ENCODE measurements around the gene SMPD3. TPM values are rescaled to one million over a fixed set of nuclear protein-coding genes. Genes with fewer than 3 reads are reported as not detected.
A peak's percentile ranks its signal among the peaks of the same experiment; 100 is the strongest.

The SMPD3 gene
- total and polyA plus RNA-seq, 2 of the 8 experiments (the other 6 are each of a cell fraction or from before 2014, with no cell fraction given): 0.39 to 1.3 TPM

GRCh38 chr16:68475071-68475470 lies 26.8 kb upstream of the SMPD3 start:
- Histone ChIP-seq H3K4me1 (replicated peaks in 1 of 4; ENCODE audit: control insufficient read depth in 3 of 4, insufficient read depth in 4 of 4, low read length in 3 of 4) (peaks cover 0 to 11% (median 2%) of the 10 kb centered on the region in 4 experiments; a peak in 4 of 7 replicates), H2AK5ac (ENCODE audit: low read depth, low read length) (no peak overlapping the region), H3K18ac (ENCODE audit: extremely low read depth, low read length) (no peak overlapping the region), H3K9ac (replicated peaks in 1 of 4; ENCODE audit: extremely low read depth in 1 of 4, low read depth in 3 of 4, low read length in 3 of 4) (no peak overlapping the region), H4K20me1 (replicated peaks in 1 of 2; ENCODE audit: control insufficient read depth in 1 of 2, insufficient read depth in 2 of 2, low read length in 2 of 2) (no peaks in the 10 kb centered on the region), H2BK5ac (ENCODE audit: low read depth, low read length) (no peak overlapping the region), H2BK120ac (replicated peaks; ENCODE audit: low read depth, low read length) (no peak overlapping the region), H3K36me3 (ENCODE audit: control insufficient read depth in 2 of 4, insufficient read depth in 4 of 4, low read length in 3 of 4) (no peaks in the 10 kb centered on the region), H3K4me3 (ENCODE audit: extremely low read depth in 1 of 4, insufficient read depth in 2 of 4, low read depth in 3 of 4, low read length in 4 of 4) (no peak overlapping the region), H2BK15ac (ENCODE audit: low read length) (0 out of 2 replicates have a peak overlapping the region, but pooled peaks have one; percentile 5), H3K9me3 (ENCODE audit: insufficient read depth in 2 of 2, low read depth in 1 of 2, low read length in 1 of 2) (peaks cover 0 to 9% of the 10 kb centered on the region in 2 experiments; a peak in 2 of 4 replicates), H3K27me3 (replicated peaks in 1 of 4; ENCODE audit: control insufficient read depth in 3 of 4, extremely low read depth in 1 of 4, insufficient read depth in 3 of 4, low read length in 3 of 4) (no peaks in the 10 kb centered on the region), H3K23ac (ENCODE audit: insufficient read length) (no peak overlapping the region), H2AFZ (ENCODE audit: low read length) (no peak overlapping the region), H3K79me2 (ENCODE audit: control insufficient read depth in 1 of 2, insufficient read depth in 2 of 2, low read length in 2 of 2) (no peaks in the 10 kb centered on the region), H3K56ac (replicated peaks; ENCODE audit: insufficient read length, low read depth, low read length) (no peak overlapping the region), H2BK12ac (ENCODE audit: low read depth, low read length) (no peak overlapping the region), H3K4ac (replicated peaks; ENCODE audit: insufficient read length, low read depth, low read length) (no peak overlapping the region), H4K8ac (ENCODE audit: extremely low read depth, insufficient read depth, low read length) (no peak overlapping the region), H4K91ac (replicated peaks; ENCODE audit: insufficient read length, low read length) (no peak overlapping the region), H3K79me1 (ENCODE audit: low read depth, low read length) (no peaks in the 10 kb centered on the region), H3K14ac (ENCODE audit: insufficient read length) (no peak overlapping the region), H4K5ac (ENCODE audit: insufficient read length, low read depth, low read length) (no peak overlapping the region), H2BK20ac (ENCODE audit: low read length) (0 out of 2 replicates have a peak overlapping the region, but pooled peaks have one; percentile 63), H3K27ac (ENCODE audit: low read depth, low read length) (no peak overlapping the region), H3K4me2 (ENCODE audit: insufficient read depth in 1 of 2, low read depth in 2 of 2, low read length in 2 of 2) (no peak overlapping the region), H3K23me2 (ENCODE audit: low read depth, low read length) (no peaks in the 10 kb centered on the region)
- WGBS, 2 experiments (ENCODE audit: extremely low coverage in 1 of 2, insufficient coverage in 1 of 2, insufficient read length in 1 of 2, insufficient replicate concordance in 2 of 2, low coverage in 1 of 2, low lambda C conversion rate in 2 of 2, missing lambda C conversion rate in 1 of 2): 90% methylated on average over 4 of the region's 4 CpGs; no CpG with 5 or more reads in 1 of the 2 experiments
- CTCF ChIA-PET (ENCODE audit: partially characterized antibody): interaction anchor here (1.1 to 1.5 kb wide), 5 partner anchors 28 to 109 kb away, joined by 3 to 4 read pairs (median 3); no protein-coding TSS in a partner anchor
- FAIRE-seq: no peak
- no peak for DNase-seq (ENCODE audit: low read depth in 1 of 2, low spot score in 2 of 2)
- POLR2A ChIA-PET (ENCODE audit: partially characterized antibody): no interaction called here
- no peak for TF ChIP-seq TCF12 (IDR thresholded peaks at IDR 0.05; ENCODE audit: low read depth, low read length)
- no peak for TF ChIP-seq HDAC6 (IDR thresholded peaks at IDR 0.05; ENCODE audit: low read depth, low read length)
- no peak for TF ChIP-seq SIRT6 (IDR thresholded peaks at IDR 0.05; ENCODE audit: low read length)
- no peak for TF ChIP-seq MAFK (IDR thresholded peaks at IDR 0.05; ENCODE audit: low read depth, low read length)
- no peak for TF ChIP-seq TEAD4 (IDR thresholded peaks at IDR 0.05; ENCODE audit: low read depth, low read length)
- no peak for TF ChIP-seq EGR1 (IDR thresholded peaks at IDR 0.05; ENCODE audit: borderline replicate concordance, low read depth, low read length)
- no peak for TF ChIP-seq CHD1 (IDR thresholded peaks at IDR 0.05; ENCODE audit: low read depth, low read length)
- TF ChIP-seq E2F6 (IDR thresholded peaks at IDR 0.05): no peak
- no peak for TF ChIP-seq RXRA (IDR thresholded peaks at IDR 0.05; ENCODE audit: insufficient read depth, low read depth, low read length)
